UCSD-AML1 (cell line): ENCODE measurements around the gene TP53TG3.
"Not testable (repeated sequence)": the region's sequence is repeated elsewhere in the genome, so short reads cannot be mapped to it uniquely, and the experiment has no call there.

Experiments
- DNase-seq: peaks from one replicate; lab custom pipeline; 2025; ENCODE audit not compliant: unreplicated experiment; lab: John Stamatoyannopoulos, UW

The TP53TG3 gene, protein sequence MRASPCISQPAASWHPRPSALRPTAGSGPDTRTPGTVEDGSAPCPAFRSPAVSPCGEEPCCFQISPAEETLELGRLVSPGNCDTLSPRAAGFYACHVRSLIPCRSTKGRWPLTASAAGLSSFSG

DNA sequence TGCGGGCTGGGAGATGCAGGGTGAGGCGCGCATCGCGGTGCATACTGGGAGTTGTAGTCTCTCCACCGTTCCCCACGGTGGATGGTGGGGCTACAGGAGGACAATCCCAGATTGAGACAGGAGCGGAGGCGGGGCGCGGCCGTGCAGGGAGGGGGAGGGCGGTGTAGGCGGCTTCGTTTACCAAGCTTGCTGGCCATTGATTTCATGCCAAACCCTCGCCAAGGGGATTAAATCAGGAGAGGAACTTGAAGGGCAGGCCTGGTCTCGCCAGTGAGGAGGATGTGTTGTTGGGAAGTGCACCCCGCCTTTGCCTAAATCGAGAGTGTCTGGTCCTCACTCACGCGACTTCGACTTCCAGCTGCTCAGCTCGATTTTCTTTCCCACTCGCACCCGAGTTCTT is at the start of gene TP53TG3:
Gene TP53TG3, minus strand, starts transcription at position 101 of the 400 bp plus-strand sequence. Its CDS starts 68 bp downstream, at position 33.
- not testable (repeated sequence) for DNase-seq

DNA sequence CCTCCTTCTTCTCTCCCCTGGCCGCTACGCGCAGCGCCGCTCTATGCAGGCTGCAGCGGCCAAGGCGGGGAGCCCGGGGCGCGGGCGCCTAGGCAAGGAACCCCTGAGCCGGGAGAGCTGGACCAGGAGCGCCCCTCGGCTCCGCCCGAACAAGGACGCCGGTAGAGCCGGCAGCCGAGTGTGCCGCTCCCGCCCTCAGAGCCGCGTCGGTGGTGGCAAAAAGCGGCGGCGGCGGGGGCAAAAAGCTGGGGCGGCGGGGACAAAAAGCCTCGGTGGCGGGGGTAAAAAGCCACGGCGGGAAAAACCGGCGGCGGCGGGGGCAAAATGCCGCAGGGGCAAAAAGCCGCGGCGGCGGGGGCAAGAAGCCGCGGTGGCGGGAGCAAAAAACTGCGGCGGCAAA is 25.1 kb downstream of the TP53TG3 start:
- DNase-seq: not testable (repeated sequence)

DNA sequence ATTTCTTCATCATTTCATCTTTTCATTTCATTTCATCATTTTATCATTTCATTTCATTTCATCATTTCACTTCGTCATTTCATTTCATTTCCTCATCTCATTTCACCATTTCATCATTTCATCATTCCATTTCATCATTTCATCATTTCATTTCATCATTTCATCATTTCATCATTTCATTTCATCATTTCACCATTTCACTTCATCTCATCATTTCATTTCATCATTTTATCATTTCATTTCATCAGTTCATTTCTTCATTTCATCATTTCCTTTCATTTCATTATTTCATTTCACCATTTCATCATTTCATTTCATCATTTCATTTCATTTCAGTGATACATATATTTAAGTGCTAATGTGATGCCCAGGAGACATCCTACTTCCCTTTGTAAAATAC is 28.4 kb downstream of the TP53TG3 start:
- not testable (repeated sequence) for DNase-seq

DNA sequence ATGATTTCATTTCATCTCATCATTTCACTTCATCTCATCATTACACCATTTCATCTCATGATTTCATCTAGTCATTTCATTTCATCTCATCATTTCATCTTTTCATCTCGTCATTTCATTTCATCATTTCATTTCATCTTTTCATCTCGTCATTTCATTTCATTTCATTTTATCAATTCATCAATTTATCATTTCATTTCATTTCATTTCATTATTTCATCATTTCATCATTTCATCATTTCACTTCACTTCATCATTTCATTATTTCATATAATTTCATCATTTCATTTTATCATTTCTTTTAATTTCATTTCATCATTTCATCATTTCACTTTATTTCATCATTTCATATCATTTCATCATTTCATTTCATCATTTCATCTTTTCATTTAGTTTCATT is 29.2 kb downstream of the TP53TG3 start:
- DNase-seq: not testable (repeated sequence)

DNA sequence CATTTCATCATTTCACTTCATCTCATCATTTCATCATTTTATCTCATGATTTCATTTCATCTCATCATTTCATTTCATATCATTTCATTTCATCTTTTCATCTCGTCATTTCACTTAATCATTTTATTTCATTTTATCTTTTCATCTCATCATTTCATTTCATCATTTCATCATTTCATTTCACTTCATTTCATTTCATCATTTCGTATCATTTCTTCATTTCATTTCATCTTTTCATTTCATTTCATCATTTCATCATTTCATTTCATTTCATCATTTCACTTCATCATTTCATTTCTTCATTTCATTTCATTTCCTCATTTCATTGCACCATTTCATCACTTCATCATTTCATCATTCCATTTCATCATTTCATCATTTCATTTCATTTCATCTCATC is 29.8 kb downstream of the TP53TG3 start:
- not testable (repeated sequence) for DNase-seq

DNA sequence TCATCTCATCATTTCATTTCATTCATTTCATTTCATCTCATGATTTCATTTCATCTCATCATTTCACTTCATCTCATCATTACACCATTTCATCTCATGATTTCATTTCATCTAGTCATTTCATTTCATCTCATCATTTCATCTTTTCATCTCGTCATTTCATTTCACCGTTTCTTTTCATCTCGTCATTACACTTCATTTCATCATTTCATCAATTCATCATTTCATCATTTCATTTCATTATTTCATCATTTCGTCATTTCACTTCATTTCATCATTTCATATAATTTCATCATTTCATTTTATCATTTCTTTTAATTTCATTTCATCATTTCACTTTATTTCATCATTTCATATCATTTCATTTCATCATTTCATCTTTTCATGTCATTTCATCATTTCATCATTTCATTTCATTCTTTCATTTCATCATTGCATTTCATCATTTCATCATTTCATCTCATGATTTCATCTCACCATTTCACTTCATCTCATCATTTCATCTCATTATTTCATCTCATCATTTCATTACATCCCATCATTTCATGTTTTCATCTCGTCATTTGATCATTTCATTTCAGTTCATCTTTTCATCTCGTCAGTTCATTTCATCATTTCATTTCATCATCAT is 30.6 kb downstream of the TP53TG3 start:
- DNase-seq: not testable (repeated sequence)

DNA sequence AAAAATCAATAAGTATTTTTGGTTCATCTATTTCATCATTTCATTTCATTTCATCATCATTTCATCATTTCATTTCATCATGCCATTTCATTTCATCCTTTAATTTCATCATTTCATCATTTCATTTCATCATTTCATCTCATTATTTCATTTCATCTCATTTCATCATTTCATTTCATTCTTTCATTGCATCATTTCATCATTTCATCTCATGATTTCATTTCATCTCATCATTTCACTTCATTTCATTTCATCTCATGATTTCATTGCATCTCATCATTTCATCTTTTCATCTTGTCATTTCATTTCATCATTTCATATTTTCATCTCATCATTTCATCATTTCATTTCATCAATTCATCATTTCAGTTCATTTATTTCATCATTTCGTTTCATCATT is 31.2 kb downstream of the TP53TG3 start:
- not testable (repeated sequence) for DNase-seq

DNA sequence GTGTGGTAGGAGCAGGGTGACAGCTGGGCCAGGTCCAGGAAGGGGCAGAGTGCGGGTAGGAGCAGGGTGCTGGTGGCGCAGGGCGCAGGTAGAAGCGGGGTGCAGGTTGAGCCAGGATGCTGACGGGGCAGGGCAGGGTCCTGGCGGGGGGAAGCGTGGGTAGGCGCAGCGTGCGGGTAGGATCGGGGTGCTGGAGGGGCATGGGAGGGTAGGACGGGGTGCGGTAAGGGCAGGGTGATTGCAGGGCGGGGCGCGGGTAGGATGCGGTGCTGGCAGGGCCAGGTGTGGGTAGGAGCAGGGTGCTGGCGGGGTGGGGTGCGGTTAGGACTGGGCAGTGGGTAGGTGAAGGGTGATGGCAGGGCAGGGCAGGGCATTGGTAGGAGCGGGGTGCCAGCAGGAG is 38.4 kb downstream of the TP53TG3 start:
- not testable (repeated sequence) for DNase-seq

DNA sequence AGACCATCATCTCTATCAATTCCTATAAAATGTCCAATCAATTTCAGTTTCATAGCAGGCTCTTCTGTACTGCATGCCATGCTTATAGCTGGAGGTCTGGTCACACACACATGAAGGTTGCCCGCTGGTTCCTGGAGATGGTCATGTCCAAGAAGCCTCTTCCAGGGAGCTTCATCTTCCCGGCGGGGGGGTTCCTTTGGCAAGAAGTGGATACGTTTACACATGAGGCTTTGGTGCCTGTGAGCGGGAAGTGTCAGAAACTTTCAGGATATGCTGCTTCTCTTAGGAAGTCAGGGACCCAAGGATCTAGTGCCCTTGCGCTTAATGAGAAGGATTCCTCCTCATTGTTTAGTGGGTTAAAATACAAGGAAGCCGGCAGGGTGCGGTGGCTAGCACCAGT is 43.9 kb downstream of the TP53TG3 start:
- not testable (repeated sequence) for DNase-seq
